HepG2 (cell line): Measurements from ENCODE around the gene RTRAF. TPM values are rescaled to one million over a fixed set of nuclear protein-coding genes. Genes with fewer than 3 reads are reported as not detected.

Experiments used
- ATAC-seq: fragments of 200-7000 bp; cut with Tn5 transposase; 3 replicates; pipeline ENCODE4 v1.9.1; 2020; ENCODE audit warnings: mild to moderate bottlenecking, moderate library complexity
- BruUV-seq: library from RNA; stranded (reverse); fragments of 400-500 nt; replicated peaks from 2 replicates; lab custom pipeline; 2021; lab: Mats Ljungman, UMichigan
- CTCF ChIA-PET: fragments of 300-600 bp; formaldehyde crosslinking; extraction: SDS; loops from one replicate; lab custom pipeline; 2021; ENCODE audit warnings: low total read pairs, inconsistent platforms, low intra/inter-chr PET ratio; lab: Yijun Ruan, JAX
- POLR2A ChIA-PET: fragments of 350-600 bp; sonication (Branson Sonifier 250); formaldehyde crosslinking; loops from one replicate; lab custom pipeline; 2020; ENCODE audit warnings: antibody characterized with exemption, inconsistent platforms; lab: Yijun Ruan, JAX
- DNase-seq: peaks from one replicate; pipeline ENCODE4 v3.0.0-alpha.2; 2015; ENCODE audit warnings: low spot score
- FAIRE-seq: peaks from 3 replicates; lab custom pipeline; 2011; peaks lifted over from hg19 to GRCh38; lab: Jason Lieb, UNC
- H2AFZ ChIP-seq: one replicate; pipeline ENCODE4 v1.6.1; 2011; ENCODE audit warnings: low read length, inconsistent platforms
- H3K27ac ChIP-seq: fragments of 300-600 bp; 3 replicates; pipeline ENCODE4 v1.8.0; 2011; ENCODE audit warnings: mixed run types, mild to moderate bottlenecking, mixed read lengths, low read length, inconsistent platforms; ENCODE audit not compliant: insufficient read depth; ENCODE audit errors: extremely low read length
- H3K27me3 ChIP-seq, 2 experiments: fragments of 200-600 bp in 1 of 2; 2 replicates in 1 of 2; 3 replicates in 1 of 2; pipeline versions ENCODE4 v1.6.0 to v1.8.0; 2011; ENCODE audit warnings: low read length in 2 of 2, mild to moderate bottlenecking in 2 of 2, moderate library complexity in 2 of 2, inconsistent platforms in 1 of 2; ENCODE audit not compliant: insufficient read depth in 2 of 2, control insufficient read depth in 1 of 2
- H3K36me3 ChIP-seq, 2 experiments: fragments of 200-600 bp in 1 of 2; replicated peaks in 1 of 2; 2 replicates in 1 of 2; 3 replicates in 1 of 2; pipeline versions ENCODE4 v1.5.1 to v1.8.0; 2011; ENCODE audit warnings: low read length in 2 of 2, inconsistent platforms in 1 of 2; ENCODE audit not compliant: insufficient read depth in 2 of 2, control insufficient read depth in 1 of 2
- H3K4me1 ChIP-seq: 2 replicates; pipeline ENCODE4 v1.5.1; 2012; ENCODE audit warnings: low read length, inconsistent platforms; ENCODE audit not compliant: insufficient read depth
- H3K4me2 ChIP-seq: 2 replicates; pipeline ENCODE4 v1.6.0; 2011; ENCODE audit warnings: low read depth, low read length, inconsistent platforms
- H3K4me3 ChIP-seq, 3 experiments: fragments of 200-600 bp in 1 of 3; sonication (generic), shearing (Covaris generic) in 1 of 3; replicated peaks in 1 of 3; 2 replicates each; pipeline ENCODE4 v1.5.1; 2011 to 2016; ENCODE audit warnings: low read length in 3 of 3, inconsistent platforms in 2 of 3, low read depth in 2 of 3, mild to moderate bottlenecking in 2 of 3, control low read depth in 1 of 3, mixed read lengths in 1 of 3; ENCODE audit not compliant: insufficient read depth in 1 of 3
- H3K79me2 ChIP-seq: one replicate; pipeline ENCODE4 v1.6.1; 2011; ENCODE audit warnings: low read length, inconsistent platforms; ENCODE audit not compliant: insufficient read depth
- H3K9ac ChIP-seq: 2 replicates; pipeline ENCODE4 v1.6.0; 2011; ENCODE audit warnings: mild to moderate bottlenecking, low read depth, low read length, inconsistent platforms; ENCODE audit not compliant: insufficient read depth
- H3K9me3 ChIP-seq: 2 replicates; pipeline ENCODE4 v1.5.1; 2012; ENCODE audit warnings: mild to moderate bottlenecking, low read length
- H4K20me1 ChIP-seq: 2 replicates; pipeline ENCODE4 v1.6.0; 2011; ENCODE audit warnings: inconsistent platforms, mild to moderate bottlenecking, low read length, moderate library complexity; ENCODE audit not compliant: insufficient read depth
- HMG20A ChIP-seq: IDR thresholded peaks from 2 replicates; pipeline ENCODE4 v1.6.1; 2016; ENCODE audit warnings: borderline replicate concordance
- MEF2D ChIP-seq: sonication (generic); formaldehyde crosslinking; IDR thresholded peaks from 2 replicates; pipeline ENCODE4 v1.5.1; 2020; ENCODE audit warnings: mild to moderate bottlenecking, missing genetic modification reagents
- MZF1 ChIP-seq: sonication (generic); formaldehyde crosslinking; IDR thresholded peaks from 2 replicates; pipeline ENCODE4 v1.8.1; 2023; ENCODE audit warnings: mild to moderate bottlenecking, missing genetic modification reagents, borderline replicate concordance
- ZBTB38 ChIP-seq: sonication (generic); formaldehyde crosslinking; IDR thresholded peaks from 2 replicates; pipeline ENCODE4 v1.5.1; 2020; ENCODE audit warnings: mild to moderate bottlenecking, missing genetic modification reagents
- ZC3H13 ChIP-seq: sonication (generic); formaldehyde crosslinking; IDR thresholded peaks from 2 replicates; pipeline ENCODE4 v1.8.1; 2023; ENCODE audit warnings: mild to moderate bottlenecking, missing genetic modification reagents, moderate library complexity
- ZMAT3 ChIP-seq: sonication (generic); formaldehyde crosslinking; conservative IDR thresholded peaks from 2 replicates; pipeline ENCODE4 v1.7.0; 2021; ENCODE audit warnings: missing genetic modification reagents
- ZNF263 ChIP-seq: sonication (generic); formaldehyde crosslinking; IDR thresholded peaks from 2 replicates; pipeline ENCODE4 v1.4.0; 2020; ENCODE audit warnings: missing genetic modification reagents
- ZNF331 ChIP-seq: sonication (generic); formaldehyde crosslinking; IDR thresholded peaks from 2 replicates; pipeline ENCODE4 v1.4.0; 2020; ENCODE audit warnings: missing genetic modification reagents
- ZNF577 ChIP-seq: sonication (generic); formaldehyde crosslinking; IDR thresholded peaks from 2 replicates; pipeline ENCODE4 v1.4.0; 2020; ENCODE audit warnings: mild to moderate bottlenecking, low read depth, missing genetic modification reagents, borderline replicate concordance
- ZNF598 ChIP-seq: sonication (generic); formaldehyde crosslinking; IDR thresholded peaks from 2 replicates; pipeline ENCODE4 v1.5.1; 2020; ENCODE audit warnings: mild to moderate bottlenecking, missing genetic modification reagents, borderline replicate concordance
- ZNF746 ChIP-seq: sonication (generic); formaldehyde crosslinking; IDR thresholded peaks from 2 replicates; pipeline ENCODE4 v1.8.0; 2022; ENCODE audit warnings: mild to moderate bottlenecking, missing genetic modification reagents
- ZNF776 ChIP-seq: sonication (generic); formaldehyde crosslinking; IDR thresholded peaks from 2 replicates; pipeline ENCODE4 v1.4.0; 2020; ENCODE audit warnings: mild to moderate bottlenecking, missing genetic modification reagents
- WGBS: methylation state at CpG from one replicate; pipeline ENCODE4 v1.1.6; 2017; ENCODE audit warnings: low lambda C conversion rate; 5-methylcytosine and 5-hydroxymethylcytosine counted together
- in situ Hi-C: cut with HindIII; loops from 2 replicates; pipeline ENCODE4 v1.10.0; 2017; ENCODE audit warnings: low pct_unique_long_range_greater_than_20kb; ENCODE audit not compliant: extremely low pct_ligation_motif_present
- intact Hi-C: fragments of 100-400 bp; cut with micrococcal nuclease; formaldehyde crosslinking; loops from one replicate; pipeline ENCODE4 v1.10.0; 2022; ENCODE audit not compliant: unreplicated experiment
- polyA plus RNA-seq, 8 experiments: library from polyadenylated mRNA; depleted of rRNA in 3 of 8; stranded (reverse) in 7 of 8; unstranded in 1 of 8; fragments of >200 nt; fragmentation: Illumina TruSeq in 4 of 8; extraction: Trizol in 4 of 8; gene quantifications; 2 replicates each; pipeline versions ENCODE4 v1.2.1 to v1.2.3, GENCODE V29; 2011 to 2016; ENCODE audit warnings: low read depth in 4 of 8, missing spikeins in 1 of 8, mixed read lengths in 1 of 8; ENCODE audit not compliant: insufficient read depth in 1 of 8
- total RNA-seq, 5 experiments: library from RNA; depleted of rRNA; stranded (reverse); fragments of >200 nt; fragmentation: Illumina TruSeq; extraction: Trizol; gene quantifications; 2 replicates each; pipeline ENCODE4 v1.2.3, GENCODE V29; 2016; ENCODE audit warnings: low read depth in 1 of 5
- TF ChIP-seq, protein P1 (sequence below): fragments of 450-650 bp; IDR thresholded peaks from 2 replicates; pipeline ENCODE4 v1.6.1; 2017
- TF ChIP-seq, protein P2 (sequence below): sonication (generic); formaldehyde crosslinking; IDR thresholded peaks from 2 replicates; pipeline ENCODE4 v1.9.0; 2021; ENCODE audit warnings: missing genetic modification reagents, borderline replicate concordance
- TF ChIP-seq, protein P3 (sequence below): sonication (generic); formaldehyde crosslinking; conservative IDR thresholded peaks from 2 replicates; pipeline ENCODE4 v1.8.0; 2022; ENCODE audit warnings: mild to moderate bottlenecking, moderate library complexity, missing genetic modification reagents

Gene RTRAF
- total and polyA plus RNA-seq, 2 of the 13 experiments (the other 11 are each of a cell fraction or from before 2014, with no cell fraction given) = 137 to 258 TPM

DNA sequence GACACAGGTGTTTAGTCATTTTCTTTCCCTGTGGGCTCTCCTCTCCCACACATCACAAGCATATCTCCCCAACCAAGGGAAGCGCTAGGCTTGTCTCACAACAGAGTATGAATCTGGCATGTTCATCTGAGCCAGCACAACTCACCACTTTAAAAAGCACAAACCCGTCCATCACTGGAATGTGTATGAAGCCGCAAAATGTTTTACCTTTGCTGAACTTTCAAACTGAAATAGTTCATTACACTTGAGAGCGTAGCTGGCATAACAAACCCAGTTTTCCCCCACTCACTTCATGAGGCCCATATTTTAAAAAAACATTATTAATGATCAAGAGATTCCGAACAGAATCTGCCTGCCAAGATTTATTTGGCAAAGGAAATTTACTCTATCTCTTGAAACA lies 63.7 kb downstream of the RTRAF start:
- WGBS = 40% methylated on average over 5 of the region's 5 CpGs
- Histone ChIP-seq H3K79me2 (no peaks in the 10 kb centered on the region), H3K4me1 (peaks cover 13% of the 10 kb centered on the region), H3K36me3 (no peaks in the 10 kb centered on the region), H3K4me2 (no peak overlapping the region), H3K9ac (no peak overlapping the region), H3K27ac (no peak overlapping the region), H3K9me3 (no peaks in the 10 kb centered on the region), H3K27me3 (peaks cover 0 to 7% of the 10 kb centered on the region in 2 experiments; a peak in 4 of 5 replicates), H4K20me1 (no peaks in the 10 kb centered on the region), H2AFZ (no peak overlapping the region), H3K4me3 (no peak overlapping the region)
- ChIA-PET CTCF (no interaction called here), POLR2A (no interaction called here)
- no peak for FAIRE-seq
- no TSS peak for BruUV-seq
- in situ Hi-C loops = no loop called here
- TF ChIP-seq ZNF776 (CRISPR knock-in tag) (no peak), ZNF577 (no peak), MEF2D (no peak), ZBTB38 (CRISPR knock-in tag) (no peak), ZNF263 (CRISPR knock-in tag) (no peak), ZNF598 (CRISPR knock-in tag) (no peak), ZNF746 (no peak), MZF1 (CRISPR knock-in tag) (no peak), ZC3H13 (CRISPR knock-in tag) (no peak), HMG20A (CRISPR knock-in tag) (no peak), ZMAT3 (CRISPR knock-in tag) (no peak), ZNF331 (no peak)
- TF ChIP-seq, protein P1, sequence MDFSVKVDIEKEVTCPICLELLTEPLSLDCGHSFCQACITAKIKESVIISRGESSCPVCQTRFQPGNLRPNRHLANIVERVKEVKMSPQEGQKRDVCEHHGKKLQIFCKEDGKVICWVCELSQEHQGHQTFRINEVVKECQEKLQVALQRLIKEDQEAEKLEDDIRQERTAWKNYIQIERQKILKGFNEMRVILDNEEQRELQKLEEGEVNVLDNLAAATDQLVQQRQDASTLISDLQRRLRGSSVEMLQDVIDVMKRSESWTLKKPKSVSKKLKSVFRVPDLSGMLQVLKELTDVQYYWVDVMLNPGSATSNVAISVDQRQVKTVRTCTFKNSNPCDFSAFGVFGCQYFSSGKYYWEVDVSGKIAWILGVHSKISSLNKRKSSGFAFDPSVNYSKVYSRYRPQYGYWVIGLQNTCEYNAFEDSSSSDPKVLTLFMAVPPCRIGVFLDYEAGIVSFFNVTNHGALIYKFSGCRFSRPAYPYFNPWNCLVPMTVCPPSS = no peak
- TF ChIP-seq, protein P2, sequence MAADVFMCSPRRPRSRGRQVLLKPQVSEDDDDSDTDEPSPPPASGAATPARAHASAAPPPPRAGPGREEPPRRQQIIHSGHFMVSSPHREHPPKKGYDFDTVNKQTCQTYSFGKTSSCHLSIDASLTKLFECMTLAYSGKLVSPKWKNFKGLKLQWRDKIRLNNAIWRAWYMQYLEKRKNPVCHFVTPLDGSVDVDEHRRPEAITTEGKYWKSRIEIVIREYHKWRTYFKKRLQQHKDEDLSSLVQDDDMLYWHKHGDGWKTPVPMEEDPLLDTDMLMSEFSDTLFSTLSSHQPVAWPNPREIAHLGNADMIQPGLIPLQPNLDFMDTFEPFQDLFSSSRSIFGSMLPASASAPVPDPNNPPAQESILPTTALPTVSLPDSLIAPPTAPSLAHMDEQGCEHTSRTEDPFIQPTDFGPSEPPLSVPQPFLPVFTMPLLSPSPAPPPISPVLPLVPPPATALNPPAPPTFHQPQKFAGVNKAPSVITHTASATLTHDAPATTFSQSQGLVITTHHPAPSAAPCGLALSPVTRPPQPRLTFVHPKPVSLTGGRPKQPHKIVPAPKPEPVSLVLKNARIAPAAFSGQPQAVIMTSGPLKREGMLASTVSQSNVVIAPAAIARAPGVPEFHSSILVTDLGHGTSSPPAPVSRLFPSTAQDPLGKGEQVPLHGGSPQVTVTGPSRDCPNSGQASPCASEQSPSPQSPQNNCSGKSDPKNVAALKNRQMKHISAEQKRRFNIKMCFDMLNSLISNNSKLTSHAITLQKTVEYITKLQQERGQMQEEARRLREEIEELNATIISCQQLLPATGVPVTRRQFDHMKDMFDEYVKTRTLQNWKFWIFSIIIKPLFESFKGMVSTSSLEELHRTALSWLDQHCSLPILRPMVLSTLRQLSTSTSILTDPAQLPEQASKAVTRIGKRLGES (CRISPR knock-in tag) = no peak
- TF ChIP-seq, protein P3, sequence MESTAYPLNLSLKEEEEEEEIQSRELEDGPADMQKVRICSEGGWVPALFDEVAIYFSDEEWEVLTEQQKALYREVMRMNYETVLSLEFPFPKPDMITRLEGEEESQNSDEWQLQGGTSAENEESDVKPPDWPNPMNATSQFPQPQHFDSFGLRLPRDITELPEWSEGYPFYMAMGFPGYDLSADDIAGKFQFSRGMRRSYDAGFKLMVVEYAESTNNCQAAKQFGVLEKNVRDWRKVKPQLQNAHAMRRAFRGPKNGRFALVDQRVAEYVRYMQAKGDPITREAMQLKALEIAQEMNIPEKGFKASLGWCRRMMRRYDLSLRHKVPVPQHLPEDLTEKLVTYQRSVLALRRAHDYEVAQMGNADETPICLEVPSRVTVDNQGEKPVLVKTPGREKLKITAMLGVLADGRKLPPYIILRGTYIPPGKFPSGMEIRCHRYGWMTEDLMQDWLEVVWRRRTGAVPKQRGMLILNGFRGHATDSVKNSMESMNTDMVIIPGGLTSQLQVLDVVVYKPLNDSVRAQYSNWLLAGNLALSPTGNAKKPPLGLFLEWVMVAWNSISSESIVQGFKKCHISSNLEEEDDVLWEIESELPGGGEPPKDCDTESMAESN (CRISPR knock-in tag) = no peak
- DNase-seq = no peak
- intact Hi-C loops = no loop called here
- ATAC-seq = no peak
